Stomach (tissue), 4 donors: Measurements from ENCODE around the gene VDAC2.

ENCODE experiments used
- CTCF ChIP-seq, 7 experiments: fragments of 450-650 bp in 4 of 7; fragments of 200-600 bp in 3 of 7; sonication (generic) in 3 of 7; IDR thresholded peaks; one replicate each; pipeline ENCODE4 v1.5.1; 2016 to 2019; ENCODE audit warnings: antibody characterized with exemption in 7 of 7, control low read depth in 2 of 7, mild to moderate bottlenecking in 1 of 7
- POLR2A ChIP-seq, 4 donors: fragments of 450-650 bp; IDR thresholded peaks; one replicate each; pipeline ENCODE4 v1.6.1; 2016; ENCODE audit warnings: antibody characterized with exemption in 4 of 4, control low read depth in 2 of 4, mild to moderate bottlenecking in 1 of 4, moderate library complexity in 1 of 4
- POLR2AphosphoS5 ChIP-seq, 3 donors: sonication (generic); formaldehyde crosslinking; IDR thresholded peaks; one replicate each; pipeline ENCODE4 v1.6.1; 2016; ENCODE audit warnings: antibody characterized with exemption in 3 of 3

GRCh38 chr10:75170215-75170614 lies 40.4 kb upstream of the VDAC2 start:
- TF ChIP-seq CTCF (IDR thresholded peaks at IDR 0.05), result no peak
- no peak for TF ChIP-seq POLR2AphosphoS5 (IDR thresholded peaks at IDR 0.05)
- TF ChIP-seq POLR2A (IDR thresholded peaks at IDR 0.05), result no peak
